Measurements from ENCODE around the gene NFKBIL1.
"Not testable (repeated sequence)": the region's sequence is repeated elsewhere in the genome, so short reads cannot be mapped to it uniquely, and the experiment has no call there.

The NFKBIL1 gene

GRCh38 chr6:31535538-31536324 is 11.7 kb upstream of the NFKBIL1 start:
- DNase-seq (ENCODE audit: low spot score), result no peak

- DNase-seq (ENCODE audit: low spot score), result no peak
Measured at GRCh38 chr6:31538805-31539400, 8.5 kb upstream of the NFKBIL1 start.

GRCh38 chr6:31540640-31541039 is 6.8 kb upstream of the NFKBIL1 start:
- DNase-seq (ENCODE audit: low spot score), result no peak

- DNase-seq (ENCODE audit: low spot score), result peak; percentile 55
Measured at GRCh38 chr6:31541059-31541657, 6.2 kb upstream of the NFKBIL1 start.

GRCh38 chr6:31541658-31542521 is 5.5 kb upstream of the NFKBIL1 start, which contains the start of gene DDX39B:
Gene DDX39B, minus strand, starts transcription at chr6:31542003. Its CDS starts 1,471 bp downstream, at chr6:31540532.
- DNase-seq (ENCODE audit: low spot score), result peak; percentile 97

GRCh38 chr6:31543639-31544038 is 3.8 kb upstream of the NFKBIL1 start:
- DNase-seq (ENCODE audit: low spot score), result no peak

GRCh38 chr6:31544676-31545075 is 2.7 kb upstream of the NFKBIL1 start:
- DNase-seq (ENCODE audit: low spot score), result no peak

GRCh38 chr6:31545291-31545690 is 2.1 kb upstream of the NFKBIL1 start:
- no peak for DNase-seq (ENCODE audit: low spot score)

GRCh38 chr6:31546339-31546957 is 960 bp upstream of the NFKBIL1 start, which contains the start of gene ATP6V1G2:
Gene ATP6V1G2, minus strand, starts transcription at chr6:31546608. Its CDS starts 49 bp downstream, at chr6:31546559.
- peak; percentile 80 for DNase-seq (ENCODE audit: low spot score)

- DNase-seq (ENCODE audit: low spot score), result no peak
Measured at GRCh38 chr6:31547727-31548543, 527 bp downstream of the NFKBIL1 start.

- DNase-seq (ENCODE audit: low spot score), result no peak
Measured at GRCh38 chr6:31548544-31548873, 1.1 kb downstream of the NFKBIL1 start.

- not testable (repeated sequence) for DNase-seq (ENCODE audit: low spot score)
Measured at GRCh38 chr6:31551371-31551770, 4.0 kb downstream of the NFKBIL1 start.

GRCh38 chr6:31556307-31556706 is 8.9 kb downstream of the NFKBIL1 start:
- no peak for DNase-seq (ENCODE audit: low spot score)

- no peak for DNase-seq (ENCODE audit: low spot score)
Measured at GRCh38 chr6:31557443-31558317, 10.3 kb downstream of the NFKBIL1 start.

GRCh38 chr6:31558318-31558625 is 10.9 kb downstream of the NFKBIL1 start:
- no peak for DNase-seq (ENCODE audit: low spot score)

GRCh38 chr6:31558631-31559500 is 11.5 kb downstream of the NFKBIL1 start:
- peak; percentile 51 for DNase-seq (ENCODE audit: low spot score)

- no peak for DNase-seq (ENCODE audit: low spot score)
Measured at GRCh38 chr6:31559606-31559957, 12.2 kb downstream of the NFKBIL1 start.

- peak; percentile 56 for DNase-seq (ENCODE audit: low spot score)
Measured at GRCh38 chr6:31559958-31560696, 12.7 kb downstream of the NFKBIL1 start.
